ENCODE measurements around the gene GUCY2C.

GUCY2C gene

DNA sequence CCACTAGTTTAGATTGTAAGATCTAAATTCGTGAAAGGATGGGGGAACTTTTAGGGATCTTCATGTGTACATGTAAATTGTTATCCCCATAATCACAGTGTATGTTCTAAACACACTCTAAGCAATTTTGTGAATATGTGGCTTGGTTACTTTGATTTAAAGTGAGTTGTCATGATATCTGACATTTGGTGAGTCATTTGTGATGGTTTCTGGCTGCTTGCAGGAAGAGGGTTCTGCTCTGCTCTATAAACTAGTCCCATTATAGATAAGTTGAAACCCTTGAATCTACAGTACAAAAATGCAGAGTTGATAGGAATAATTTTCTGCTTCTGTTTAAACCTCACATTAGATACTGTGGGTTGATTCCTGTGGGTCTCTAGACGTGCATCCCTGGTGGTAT, 14.8 kb downstream of the GUCY2C start:
- H3K9ac ChIP-seq (ENCODE audit: low read length) = no peak overlapping the region
- no peak overlapping the region for H3K4me3 ChIP-seq (ENCODE audit: low read depth, low read length, poor library complexity, severe bottlenecking)
- H3K9me3 ChIP-seq (ENCODE audit: low read length) = no peaks in the 10 kb centered on the region
- no peaks in the 10 kb centered on the region for H3F3A ChIP-seq (ENCODE audit: insufficient read depth, low read length)
- H3K4me1 ChIP-seq (ENCODE audit: insufficient read depth, low read length, severe bottlenecking) = no peaks in the 10 kb centered on the region
- H3K9me2 ChIP-seq (ENCODE audit: low read depth, low read length) = no peaks in the 10 kb centered on the region
- H3K36me3 ChIP-seq (ENCODE audit: insufficient read depth, low read length) = no peaks in the 10 kb centered on the region
- no peaks in the 10 kb centered on the region for H4K20me1 ChIP-seq (ENCODE audit: insufficient read depth, low read length)
- H3K27ac ChIP-seq (ENCODE audit: low read depth, low read length, poor library complexity, severe bottlenecking) = no peak overlapping the region
- no peak overlapping the region for H2AFZ ChIP-seq (ENCODE audit: low read length)
- no peaks in the 10 kb centered on the region for H3K27me3 ChIP-seq (ENCODE audit: insufficient read depth, low read length)
- no peaks in the 10 kb centered on the region for H3K79me2 ChIP-seq (ENCODE audit: insufficient read depth, low read length)
- TF ChIP-seq, protein P1, sequence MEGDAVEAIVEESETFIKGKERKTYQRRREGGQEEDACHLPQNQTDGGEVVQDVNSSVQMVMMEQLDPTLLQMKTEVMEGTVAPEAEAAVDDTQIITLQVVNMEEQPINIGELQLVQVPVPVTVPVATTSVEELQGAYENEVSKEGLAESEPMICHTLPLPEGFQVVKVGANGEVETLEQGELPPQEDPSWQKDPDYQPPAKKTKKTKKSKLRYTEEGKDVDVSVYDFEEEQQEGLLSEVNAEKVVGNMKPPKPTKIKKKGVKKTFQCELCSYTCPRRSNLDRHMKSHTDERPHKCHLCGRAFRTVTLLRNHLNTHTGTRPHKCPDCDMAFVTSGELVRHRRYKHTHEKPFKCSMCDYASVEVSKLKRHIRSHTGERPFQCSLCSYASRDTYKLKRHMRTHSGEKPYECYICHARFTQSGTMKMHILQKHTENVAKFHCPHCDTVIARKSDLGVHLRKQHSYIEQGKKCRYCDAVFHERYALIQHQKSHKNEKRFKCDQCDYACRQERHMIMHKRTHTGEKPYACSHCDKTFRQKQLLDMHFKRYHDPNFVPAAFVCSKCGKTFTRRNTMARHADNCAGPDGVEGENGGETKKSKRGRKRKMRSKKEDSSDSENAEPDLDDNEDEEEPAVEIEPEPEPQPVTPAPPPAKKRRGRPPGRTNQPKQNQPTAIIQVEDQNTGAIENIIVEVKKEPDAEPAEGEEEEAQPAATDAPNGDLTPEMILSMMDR (IDR thresholded peaks at IDR 0.05; ENCODE audit: low read length) = no peak
- TF ChIP-seq EZH2 (IDR thresholded peaks at IDR 0.05; ENCODE audit: borderline replicate concordance, low read length) = no peak
- H3K4me2 ChIP-seq (ENCODE audit: low read length) = no peak overlapping the region

DNA sequence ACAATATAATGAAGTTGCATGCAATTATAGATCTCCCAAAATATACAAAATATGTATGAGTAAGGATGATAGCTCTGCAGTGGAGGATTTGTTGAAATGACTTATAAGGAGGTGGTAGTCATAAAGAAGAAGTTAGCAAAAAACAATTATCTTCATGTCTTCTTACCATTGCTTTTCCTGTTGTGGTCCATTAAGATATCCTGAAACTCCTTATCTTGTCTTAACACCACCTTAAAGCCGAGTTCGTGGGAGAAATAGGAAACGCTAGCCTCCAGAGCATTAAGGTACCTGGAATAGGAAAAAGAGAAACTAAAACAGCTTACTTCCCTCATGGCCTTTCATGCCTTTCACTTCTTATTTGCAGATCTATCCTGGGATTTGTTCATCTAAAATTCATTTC, 15.2 kb downstream of the GUCY2C start:
- Histone ChIP-seq H3K4me1 (ENCODE audit: insufficient read depth, low read length, severe bottlenecking) (no peaks in the 10 kb centered on the region), H3K79me2 (ENCODE audit: insufficient read depth, low read length) (no peaks in the 10 kb centered on the region), H3K27ac (ENCODE audit: low read depth, low read length, poor library complexity, severe bottlenecking) (no peak overlapping the region), H4K20me1 (ENCODE audit: insufficient read depth, low read length) (no peaks in the 10 kb centered on the region), H3K4me2 (ENCODE audit: low read length) (no peak overlapping the region), H3K9ac (ENCODE audit: low read length) (no peak overlapping the region), H3K36me3 (ENCODE audit: insufficient read depth, low read length) (no peaks in the 10 kb centered on the region), H3K9me2 (ENCODE audit: low read depth, low read length) (no peaks in the 10 kb centered on the region), H3K4me3 (ENCODE audit: low read depth, low read length, poor library complexity, severe bottlenecking) (no peak overlapping the region), H3F3A (ENCODE audit: insufficient read depth, low read length) (no peaks in the 10 kb centered on the region), H3K27me3 (ENCODE audit: insufficient read depth, low read length) (no peaks in the 10 kb centered on the region), H2AFZ (ENCODE audit: low read length) (no peak overlapping the region), H3K9me3 (ENCODE audit: low read length) (no peaks in the 10 kb centered on the region)
- TF ChIP-seq EZH2 (IDR thresholded peaks at IDR 0.05; ENCODE audit: borderline replicate concordance, low read length) = no peak

DNA sequence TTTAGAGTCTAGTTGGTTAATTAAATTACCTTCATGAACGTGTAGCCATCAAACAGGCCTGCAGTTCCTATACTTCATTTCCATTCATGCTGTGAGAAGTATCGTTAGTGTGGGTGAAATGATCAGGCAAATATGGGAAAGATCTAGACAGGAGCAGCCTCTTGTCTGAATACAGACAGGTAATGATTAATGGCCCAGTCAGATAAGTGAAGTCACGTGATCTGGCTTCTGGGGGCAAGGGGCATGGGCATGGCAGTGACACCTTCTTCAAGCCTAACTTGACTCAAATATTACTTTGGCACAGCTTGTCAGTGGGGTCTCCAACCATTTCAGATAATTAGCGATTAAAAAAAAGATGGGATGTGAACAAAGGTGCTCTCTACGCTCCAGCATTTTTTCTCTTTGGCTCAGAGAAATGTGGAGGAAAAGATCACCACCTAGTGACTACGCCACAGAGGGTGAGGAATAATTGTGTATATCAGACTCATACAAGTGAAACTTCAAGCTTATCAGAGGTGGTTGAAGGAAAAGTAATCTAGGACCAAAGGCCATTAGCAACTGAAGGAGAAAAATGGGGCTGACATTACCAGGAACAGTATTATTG, 17.8 kb downstream of the GUCY2C start:
- H3F3A ChIP-seq (ENCODE audit: insufficient read depth, low read length) = no peaks in the 10 kb centered on the region
- H3K4me1 ChIP-seq (ENCODE audit: insufficient read depth, low read length, severe bottlenecking) = no peaks in the 10 kb centered on the region
- TF ChIP-seq, protein P1 (IDR thresholded peaks at IDR 0.05; ENCODE audit: low read length) = no peak
- no peak for TF ChIP-seq EZH2 (IDR thresholded peaks at IDR 0.05; ENCODE audit: borderline replicate concordance, low read length)
- H3K9ac ChIP-seq (ENCODE audit: low read length) = no peak overlapping the region
- H3K4me2 ChIP-seq (ENCODE audit: low read length) = no peak overlapping the region
- H3K27ac ChIP-seq (ENCODE audit: low read depth, low read length, poor library complexity, severe bottlenecking) = no peak overlapping the region
- no peaks in the 10 kb centered on the region for H3K79me2 ChIP-seq (ENCODE audit: insufficient read depth, low read length)
- H4K20me1 ChIP-seq (ENCODE audit: insufficient read depth, low read length) = no peaks in the 10 kb centered on the region
- no peaks in the 10 kb centered on the region for H3K36me3 ChIP-seq (ENCODE audit: insufficient read depth, low read length)
- no peaks in the 10 kb centered on the region for H3K9me2 ChIP-seq (ENCODE audit: low read depth, low read length)
- H2AFZ ChIP-seq (ENCODE audit: low read length) = no peak overlapping the region
- H3K4me3 ChIP-seq (ENCODE audit: low read depth, low read length, poor library complexity, severe bottlenecking) = no peak overlapping the region
- H3K27me3 ChIP-seq (ENCODE audit: insufficient read depth, low read length) = no peaks in the 10 kb centered on the region
- no peaks in the 10 kb centered on the region for H3K9me3 ChIP-seq (ENCODE audit: low read length)

DNA sequence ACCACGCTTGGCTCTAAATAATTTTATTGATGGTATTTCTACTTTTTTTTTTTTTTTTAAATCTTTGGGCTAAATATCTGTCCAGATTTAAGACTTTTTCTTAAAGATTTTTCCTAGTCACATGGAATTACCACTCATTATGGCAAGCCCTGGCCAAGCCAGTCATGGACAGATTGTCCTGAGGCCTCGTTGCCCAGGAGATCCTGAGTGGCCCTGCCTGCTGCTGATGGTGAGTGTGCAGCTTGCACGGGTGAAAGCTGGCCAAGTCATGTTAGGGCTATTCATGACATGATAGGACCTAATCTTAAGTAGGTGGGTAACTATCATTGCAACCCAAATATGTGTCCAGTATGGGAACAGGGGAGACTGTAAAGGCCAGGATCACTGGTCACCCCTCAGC, 27.8 kb downstream of the GUCY2C start:
- Histone ChIP-seq H3F3A (ENCODE audit: insufficient read depth, low read length) (no peaks in the 10 kb centered on the region), H2AFZ (ENCODE audit: low read length) (no peak overlapping the region)
- TF ChIP-seq, protein P1 (IDR thresholded peaks at IDR 0.05; ENCODE audit: low read length) = no peak
- TF ChIP-seq EZH2 (IDR thresholded peaks at IDR 0.05; ENCODE audit: borderline replicate concordance, low read length) = no peak

More for the DNA sequence above, 27.8 kb downstream of the GUCY2C start:
- H3K27me3 ChIP-seq (ENCODE audit: insufficient read depth, low read length) = no peaks in the 10 kb centered on the region; the same call in 1 of the 2 replicates
- no peak overlapping the region for H3K4me2 ChIP-seq (ENCODE audit: low read length)
- H3K9me2 ChIP-seq (ENCODE audit: low read depth, low read length) = no peaks in the 10 kb centered on the region
- H4K20me1 ChIP-seq (ENCODE audit: insufficient read depth, low read length) = no peaks in the 10 kb centered on the region
- no peak overlapping the region for H3K27ac ChIP-seq (ENCODE audit: low read depth, low read length, poor library complexity, severe bottlenecking)
- peaks cover 20% of the 10 kb centered on the region for H3K4me1 ChIP-seq (ENCODE audit: insufficient read depth, low read length, severe bottlenecking)
- no peak overlapping the region for H3K4me3 ChIP-seq (ENCODE audit: low read depth, low read length, poor library complexity, severe bottlenecking)
- no peaks in the 10 kb centered on the region; the same call in 1 of the 2 replicates for H3K36me3 ChIP-seq (ENCODE audit: insufficient read depth, low read length)
- no peaks in the 10 kb centered on the region for H3K9me3 ChIP-seq (ENCODE audit: low read length)
- H3K9ac ChIP-seq (ENCODE audit: low read length) = no peak overlapping the region
- H3K79me2 ChIP-seq (ENCODE audit: insufficient read depth, low read length) = no peaks in the 10 kb centered on the region
